HCT116 (cell line): Measurements from ENCODE around the gene ADAT3. TPM values are rescaled to one million over a fixed set of nuclear protein-coding genes. Genes with fewer than 3 reads are reported as not detected.

ENCODE experiments used
- ATAC-seq: fragments of 200-7000 bp; cut with Tn5 transposase; 2 replicates; pipeline ENCODE4 v1.9.1; 2020; ENCODE audit warnings: mild to moderate bottlenecking, moderate library complexity
- BruUV-seq: library from RNA; stranded (reverse); fragments of 400-500 nt; replicated peaks from 2 replicates; lab custom pipeline; 2021; lab: Mats Ljungman, UMichigan
- CTCF ChIA-PET: fragments of 300-600 bp; sonication (Branson Sonifier 250); formaldehyde crosslinking; loops from one replicate; lab custom pipeline; 2021; ENCODE audit warnings: antibody characterized with exemption; lab: Charles Lee
- POLR2A ChIA-PET: fragments of 300-600, 350-600 bp; sonication (Branson Sonifier 250); formaldehyde crosslinking; loops from one replicate; lab custom pipeline; 2021; ENCODE audit warnings: antibody characterized with exemption; lab: Charles Lee
- RAD21 ChIA-PET, 2 experiments: fragments of 300-600 bp; sonication (Branson Sonifier 250); formaldehyde crosslinking; loops; one replicate each; lab custom pipeline; 2023; ENCODE audit warnings: low total read pairs in 2 of 2; ENCODE audit not compliant: uncharacterized antibody in 2 of 2, unreplicated experiment in 2 of 2, low non-redundant PET in 1 of 2; lab: Charles Lee
- DNase-seq: peaks from one replicate; pipeline ENCODE4 v3.0.0-alpha.2; 2010; ENCODE audit warnings: low read depth, low spot score
- H2AFZ ChIP-seq: fragments of 200-600 bp; shearing (Covaris generic), sonication (generic); 2 replicates; pipeline ENCODE4 v1.6.1; 2017; ENCODE audit warnings: low read depth, mixed run types, mixed read lengths, antibody characterized with exemption, low read length; ENCODE audit not compliant: poor library complexity, severe bottlenecking
- H3K27ac ChIP-seq: 2 replicates; pipeline ENCODE4 v1.5.1; 2012; ENCODE audit warnings: low read depth, low read length
- H3K27me3 ChIP-seq: fragments of 200-600 bp; sonication (generic); 2 replicates; pipeline ENCODE4 v1.6.1; 2016; ENCODE audit warnings: mixed run types, low read length, mixed read lengths; ENCODE audit not compliant: insufficient read depth
- H3K36me3 ChIP-seq, 2 experiments: fragments of 200-500 bp in 1 of 2; fragments of 200-600 bp in 1 of 2; sonication (Bioruptor generic) in 1 of 2; sonication (generic) in 1 of 2; 2 replicates each; pipeline versions ENCODE4 v1.5.1 to v1.6.1; 2014 to 2016; ENCODE audit warnings: low read length in 2 of 2, inconsistent platforms in 1 of 2, mixed read lengths in 1 of 2, mixed run types in 1 of 2; ENCODE audit not compliant: insufficient read depth in 2 of 2, control insufficient read depth in 1 of 2
- H3K4me1 ChIP-seq, 2 experiments: fragments of 200-600 bp in 1 of 2; sonication (generic) in 1 of 2; 2 replicates each; pipeline versions ENCODE4 v1.5.1 to v1.6.1; 2012 to 2017; ENCODE audit warnings: low read length in 2 of 2, inconsistent platforms in 1 of 2, mild to moderate bottlenecking in 1 of 2, mixed read lengths in 1 of 2, mixed run types in 1 of 2, moderate library complexity in 1 of 2; ENCODE audit not compliant: insufficient read depth in 2 of 2, control insufficient read depth in 1 of 2
- H3K4me2 ChIP-seq: fragments of 200-600 bp; sonication (generic); 2 replicates; pipeline ENCODE4 v1.6.1; 2017; ENCODE audit warnings: mixed run types, low read length, mixed read lengths
- H3K4me3 ChIP-seq, 2 experiments: fragments of 200-600 bp in 1 of 2; sonication (generic) in 1 of 2; replicated peaks in 1 of 2; 2 replicates each; pipeline ENCODE4 v1.5.1; 2011 to 2016; ENCODE audit warnings: low read length in 2 of 2, control low read depth in 1 of 2, low read depth in 1 of 2, mild to moderate bottlenecking in 1 of 2, mixed read lengths in 1 of 2, mixed run types in 1 of 2
- H3K79me2 ChIP-seq: fragments of 200-600 bp; sonication (generic); 2 replicates; pipeline ENCODE4 v1.6.1; 2017; ENCODE audit warnings: mild to moderate bottlenecking, mixed run types, low read length, moderate library complexity, mixed read lengths; ENCODE audit not compliant: insufficient read depth
- H3K9ac ChIP-seq: fragments of 200-600 bp; sonication (generic); 2 replicates; pipeline ENCODE4 v1.6.1; 2016; ENCODE audit warnings: low read length, mixed read lengths
- H3K9me2 ChIP-seq: fragments of 200-600 bp; sonication (generic), shearing (Covaris generic); 2 replicates; pipeline ENCODE4 v1.6.1; 2017; ENCODE audit warnings: mixed run types, mild to moderate bottlenecking, moderate library complexity; ENCODE audit not compliant: insufficient read depth
- H3K9me3 ChIP-seq, 2 experiments: fragments of 200-500 bp in 1 of 2; fragments of 200-600 bp in 1 of 2; sonication (Bioruptor generic) in 1 of 2; sonication (generic) in 1 of 2; 2 replicates each; pipeline ENCODE4 v1.6.1; 2014 to 2017; ENCODE audit warnings: low read length in 2 of 2, mixed read lengths in 2 of 2, inconsistent platforms in 1 of 2, low read depth in 1 of 2, mild to moderate bottlenecking in 1 of 2, mixed run types in 1 of 2, moderate library complexity in 1 of 2; ENCODE audit not compliant: control insufficient read depth in 1 of 2, insufficient read depth in 1 of 2
- H4K20me1 ChIP-seq: fragments of 200-600 bp; sonication (generic), shearing (Covaris generic); 2 replicates; pipeline ENCODE4 v1.6.1; 2017; ENCODE audit warnings: mixed run types, mild to moderate bottlenecking, moderate library complexity; ENCODE audit not compliant: insufficient read depth
- ATF3 ChIP-seq: IDR thresholded peaks from 2 replicates; pipeline ENCODE4 v1.6.1; 2012
- CBX3 ChIP-seq: IDR thresholded peaks from 2 replicates; pipeline ENCODE4 v1.6.1; 2012; ENCODE audit warnings: low read depth
- CEBPB ChIP-seq: IDR thresholded peaks from 2 replicates; pipeline ENCODE4 v1.6.1; 2012; ENCODE audit warnings: low read depth
- EZH2 ChIP-seq: fragments of 200-600 bp; sonication (generic); IDR thresholded peaks from 2 replicates; pipeline ENCODE4 v1.6.1; 2017; ENCODE audit warnings: antibody characterized with exemption, mixed run types
- FOSL1 ChIP-seq: IDR thresholded peaks from 2 replicates; pipeline ENCODE4 v1.6.1; 2012; ENCODE audit warnings: low read depth
- JUND ChIP-seq: IDR thresholded peaks from 2 replicates; pipeline ENCODE4 v1.6.1; 2012
- POLR2A ChIP-seq: IDR thresholded peaks from 2 replicates; pipeline ENCODE4 v1.7.0; 2011; ENCODE audit warnings: borderline replicate concordance; ENCODE audit not compliant: insufficient read depth, insufficient read length; ENCODE audit errors: extremely low read depth
- RAD21 ChIP-seq: IDR thresholded peaks from 2 replicates; pipeline ENCODE4 v1.6.1; 2012; ENCODE audit warnings: low read depth, mild to moderate bottlenecking
- REST ChIP-seq: IDR thresholded peaks from 2 replicates; pipeline ENCODE4 v1.6.1; 2012; ENCODE audit warnings: low read depth
- SIN3A ChIP-seq: IDR thresholded peaks from 2 replicates; pipeline ENCODE4 v1.6.1; 2012; ENCODE audit warnings: low read depth
- SP1 ChIP-seq: IDR thresholded peaks from 2 replicates; pipeline ENCODE4 v1.6.1; 2012; ENCODE audit warnings: low read depth
- SRF ChIP-seq: IDR thresholded peaks from 2 replicates; pipeline ENCODE4 v1.6.1; 2012; ENCODE audit warnings: low read depth
- TCF7L2 ChIP-seq: IDR thresholded peaks from 2 replicates; pipeline ENCODE4 v1.7.0; 2011; ENCODE audit warnings: borderline replicate concordance, inconsistent platforms; ENCODE audit not compliant: insufficient read depth, insufficient read length; ENCODE audit errors: extremely low read depth
- YY1 ChIP-seq: IDR thresholded peaks from 2 replicates; pipeline ENCODE4 v1.6.1; 2011; ENCODE audit warnings: low read length, low read depth, moderate library complexity, mild to moderate bottlenecking; ENCODE audit not compliant: insufficient replicate concordance; ENCODE audit errors: extremely low read depth
- ZNF274 ChIP-seq: fragments of 200-500 bp; sonication (Bioruptor generic); IDR thresholded peaks from 2 replicates; pipeline ENCODE4 v1.6.1; 2014; ENCODE audit warnings: mild to moderate bottlenecking, low read depth, low read length, inconsistent platforms
- intact Hi-C: fragments of 100-400 bp; cut with micrococcal nuclease; formaldehyde crosslinking; loops from 2 replicates; pipeline ENCODE4 v1.10.0; 2022
- total RNA-seq: library from RNA; stranded (reverse); gene quantifications from one replicate; pipeline ENCODE4 v1.2.1, GENCODE V29; 2021; ENCODE audit not compliant: unreplicated experiment

ADAT3 gene
- total RNA-seq, 1 experiment from 2014 or later, result 15.9 TPM

- Histone ChIP-seq H3K4me3 (peak overlapping the region; percentile 4 to 37; a peak in 2 of 4 replicates), H3K9ac (peak overlapping the region; percentile 52), H4K20me1 (peaks cover 7% of the 10 kb centered on the region; the same call in 1 of the 2 replicates), H3K79me2 (peaks cover 99% of the 10 kb centered on the region), H3K4me2 (peak overlapping the region; percentile 91), H2AFZ (no peak overlapping the region), H3K9me3 (no peaks in the 10 kb centered on the region), H3K9me2 (no peaks in the 10 kb centered on the region), H3K27me3 (no peaks in the 10 kb centered on the region), H3K4me1 (peaks cover 79 to 91% of the 10 kb centered on the region in 2 experiments), H3K27ac (peak overlapping the region; percentile 62), H3K36me3 (peaks cover 0 to 12% of the 10 kb centered on the region in 2 experiments; a peak in 1 of 4 replicates)
- intact Hi-C loops, result no loop called here
- ChIA-PET CTCF (interaction anchor here (0.8 to 1.4 kb wide), 2 partner anchors 9 to 19 kb away, joined by 3 to 4 read pairs; no protein-coding TSS in a partner anchor), POLR2A (interaction anchor here (0.6 to 1.4 kb wide), 2 partner anchors 9 to 17 kb away, joined by 3 read pairs; partner anchors contain the start of gene REXO1), RAD21 (no interaction called here)
- BruUV-seq, result no TSS peak
- ATAC-seq, result no peak
- no peak for DNase-seq
- no peak for TF ChIP-seq FOSL1
Measured at GRCh38 chr19:1857648-1858326, 47.4 kb upstream of the ADAT3 start.

- H3K36me3 ChIP-seq, result peaks cover 0 to 12% of the 10 kb centered on the region in 2 experiments; a peak in 1 of 4 replicates
- BruUV-seq, result no TSS peak
- ATAC-seq (no peak), DNase-seq (no peak)
- no peak overlapping the region for H2AFZ ChIP-seq
- no peaks in the 10 kb centered on the region for H3K27me3 ChIP-seq
- peaks cover 91% of the 10 kb centered on the region for H3K79me2 ChIP-seq
- intact Hi-C loops, result no loop called here
- ChIA-PET POLR2A (interaction anchor here (1.4 kb wide), 1 partner anchor 10 kb away, joined by 3 read pairs; the partner anchor contains the start of gene REXO1), CTCF (no interaction called here), RAD21 (no interaction called here)
- H3K4me2 ChIP-seq, result peak overlapping the region; percentile 91
- H4K20me1 ChIP-seq, result peaks cover 7% of the 10 kb centered on the region; the same call in 1 of the 2 replicates
- H3K27ac ChIP-seq, result peak overlapping the region; percentile 62
- H3K9ac ChIP-seq, result peak overlapping the region; percentile 97; the same call in 1 of the 2 replicates
- H3K4me1 ChIP-seq, result peaks cover 73 to 84% of the 10 kb centered on the region in 2 experiments
- no peaks in the 10 kb centered on the region for H3K9me2 ChIP-seq
- no peak overlapping the region for H3K4me3 ChIP-seq
- no peaks in the 10 kb centered on the region for H3K9me3 ChIP-seq
- TF ChIP-seq SP1 (no peak), ATF3 (no peak), CBX3 (no peak), RAD21 (no peak), YY1 (no peak), TCF7L2 (no peak), CEBPB (no peak), JUND (no peak), SRF (no peak), SIN3A (no peak), POLR2A (no peak), EZH2 (no peak), ZNF274 (no peak), REST (no peak)
Measured at GRCh38 chr19:1858412-1859081, 46.7 kb upstream of the ADAT3 start.
